ENCODE results near the gene ADGRE2.
"Not testable (repeated sequence)": the region's sequence is repeated elsewhere in the genome, so short reads cannot be mapped to it uniquely, and the experiment has no call there.

ADGRE2 gene

DNA sequence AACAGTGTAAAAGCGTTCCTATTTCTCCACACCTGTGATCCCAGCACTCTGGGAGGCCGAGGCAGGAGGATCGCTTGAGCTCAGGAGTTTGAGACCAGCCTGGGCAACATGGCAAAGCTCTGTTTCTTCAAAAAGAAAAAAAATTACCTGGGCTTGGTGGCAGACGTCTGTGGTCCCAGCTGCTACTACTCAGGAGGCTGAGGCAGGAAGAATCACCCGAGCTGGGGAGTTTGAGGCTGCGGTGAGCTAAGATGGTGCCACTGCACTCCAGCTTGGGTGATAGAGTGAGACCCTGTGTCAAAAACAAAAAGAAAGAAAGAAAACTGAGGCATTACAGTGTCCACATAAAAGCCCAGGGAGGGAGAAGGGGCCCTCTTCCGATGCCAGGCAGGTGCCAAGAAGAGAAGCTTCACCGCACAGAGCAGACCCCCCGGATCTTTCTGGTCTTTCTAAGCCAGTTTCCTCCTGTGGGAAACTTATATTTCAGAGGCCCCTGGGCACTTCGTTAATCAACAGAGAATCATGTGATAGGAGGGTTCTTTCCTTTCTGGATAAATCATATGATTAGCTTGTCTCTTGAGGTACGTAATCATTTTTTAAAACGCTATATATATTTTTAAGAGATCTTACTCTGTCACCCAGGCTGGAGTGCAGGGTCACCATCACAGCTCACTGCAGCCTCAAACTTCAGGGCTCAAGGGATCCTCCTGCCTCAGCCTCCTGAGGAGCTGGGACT lies at the start of gene ADGRE2:
Gene ADGRE2 (minus strand): TSS at position 451 of the 736 bp plus-strand sequence. CDS start 1,804 bp downstream, outside the sequence.
- H3K27ac ChIP-seq (ENCODE audit: low read length); H3K9ac ChIP-seq (ENCODE audit: low read length in 2 of 2); H3K27me3 ChIP-seq (ENCODE audit: control insufficient read depth in 1 of 2, insufficient read depth in 2 of 2, low read length in 2 of 2); H3K9me3 ChIP-seq (ENCODE audit: control insufficient read depth in 2 of 2, low read length in 2 of 2); H3K36me3 ChIP-seq (ENCODE audit: control insufficient read depth in 2 of 2, insufficient read depth in 2 of 2, low read length in 2 of 2); H3K4me1 ChIP-seq (ENCODE audit: control insufficient read depth, insufficient read depth, low read length); H3K4me3 ChIP-seq (ENCODE audit: low read length in 2 of 2): not testable (repeated sequence)

DNA sequence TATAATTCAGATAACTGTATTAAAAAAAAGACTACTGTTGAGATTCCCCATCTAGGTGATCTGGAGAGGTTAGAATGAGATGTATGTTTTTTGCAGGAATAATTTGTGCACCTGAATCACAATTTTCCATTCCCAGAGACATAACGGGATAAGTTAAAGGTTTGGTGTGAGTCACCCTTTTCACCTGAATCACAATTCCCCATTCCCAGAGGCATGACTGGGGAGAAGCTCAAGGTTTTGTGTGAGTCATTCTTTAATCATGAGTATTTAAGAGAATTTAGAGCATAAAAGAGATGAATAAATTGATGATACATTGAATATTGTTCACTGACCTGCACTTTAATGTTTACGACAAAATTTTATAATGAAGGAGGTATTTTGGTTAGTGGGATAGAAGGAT lies 47.6 kb upstream of the ADGRE2 start:
- no peak overlapping the region for H3K27ac ChIP-seq (ENCODE audit: low read length)
- no peaks in the 10 kb centered on the region for H3K4me1 ChIP-seq (ENCODE audit: control insufficient read depth, insufficient read depth, low read length)
- H3K4me3 ChIP-seq (ENCODE audit: low read length in 2 of 2), result no peak overlapping the region
- peaks cover 0 to 4% of the 10 kb centered on the region in 2 donors for H3K9me3 ChIP-seq (ENCODE audit: control insufficient read depth in 2 of 2, low read length in 2 of 2)
- peaks cover 4 to 6% of the 10 kb centered on the region in 2 donors for H3K27me3 ChIP-seq (ENCODE audit: control insufficient read depth in 1 of 2, insufficient read depth in 2 of 2, low read length in 2 of 2)
- no peak overlapping the region for H3K9ac ChIP-seq (ENCODE audit: low read length in 2 of 2)
- no peaks in the 10 kb centered on the region for H3K36me3 ChIP-seq (ENCODE audit: control insufficient read depth in 2 of 2, insufficient read depth in 2 of 2, low read length in 2 of 2)

DNA sequence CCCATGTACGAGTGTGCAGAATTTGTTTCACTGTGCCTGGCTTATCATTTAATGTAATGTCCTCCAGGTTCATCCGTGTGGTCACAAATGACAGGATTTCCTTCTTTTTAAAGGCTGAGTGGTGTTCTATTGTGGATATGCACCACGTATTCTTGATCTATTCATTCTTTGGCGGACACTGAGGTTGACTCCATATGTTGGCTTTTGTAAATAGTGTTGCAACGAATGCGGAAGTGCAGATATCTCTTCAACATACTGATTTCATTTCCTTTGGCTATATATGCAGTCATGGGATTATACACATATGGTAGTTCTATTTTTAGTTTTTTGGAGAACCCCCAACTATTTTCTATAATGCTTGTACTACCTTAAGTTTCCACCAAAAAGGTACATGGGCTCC lies 43.6 kb upstream of the ADGRE2 start:
- Histone ChIP-seq H3K4me3 (ENCODE audit: low read length in 2 of 2) (no peak overlapping the region), H3K9ac (ENCODE audit: low read length in 2 of 2) (no peak overlapping the region), H3K4me1 (ENCODE audit: control insufficient read depth, insufficient read depth, low read length) (no peaks in the 10 kb centered on the region), H3K27me3 (ENCODE audit: control insufficient read depth in 1 of 2, insufficient read depth in 2 of 2, low read length in 2 of 2) (peaks cover 4 to 6% of the 10 kb centered on the region in 2 donors), H3K36me3 (ENCODE audit: control insufficient read depth in 2 of 2, insufficient read depth in 2 of 2, low read length in 2 of 2) (no peaks in the 10 kb centered on the region), H3K9me3 (ENCODE audit: control insufficient read depth in 2 of 2, low read length in 2 of 2) (peaks cover 0 to 9% of the 10 kb centered on the region in 2 donors), H3K27ac (ENCODE audit: low read length) (no peak overlapping the region)

DNA sequence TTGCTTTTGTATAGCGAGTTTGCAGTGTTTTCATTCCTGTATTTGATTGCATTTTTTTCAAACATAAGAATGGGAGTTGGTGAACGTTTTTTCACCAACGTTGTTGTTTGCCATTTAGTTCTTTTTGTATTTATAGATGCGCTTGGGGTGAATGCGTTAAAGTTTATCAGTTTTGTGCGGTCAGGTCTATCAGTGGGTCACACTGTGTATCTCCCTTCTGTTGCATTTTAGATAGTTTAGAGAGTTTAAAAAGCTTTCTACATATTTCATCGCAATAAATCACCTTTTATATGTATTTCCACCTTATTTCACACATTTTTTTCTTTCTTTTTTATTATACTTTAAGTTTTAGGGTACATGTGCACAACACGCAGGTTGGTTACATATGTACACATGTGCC lies 40.2 kb upstream of the ADGRE2 start:
- Histone ChIP-seq H3K4me3 (ENCODE audit: low read length in 2 of 2) (no peak overlapping the region), H3K9ac (ENCODE audit: low read length in 2 of 2) (no peak overlapping the region), H3K36me3 (ENCODE audit: control insufficient read depth in 2 of 2, insufficient read depth in 2 of 2, low read length in 2 of 2) (no peaks in the 10 kb centered on the region), H3K9me3 (ENCODE audit: control insufficient read depth in 2 of 2, low read length in 2 of 2) (peaks cover 0 to 5% of the 10 kb centered on the region in 2 donors), H3K4me1 (ENCODE audit: control insufficient read depth, insufficient read depth, low read length) (no peaks in the 10 kb centered on the region), H3K27me3 (ENCODE audit: control insufficient read depth in 1 of 2, insufficient read depth in 2 of 2, low read length in 2 of 2) (no peaks in the 10 kb centered on the region), H3K27ac (ENCODE audit: low read length) (no peak overlapping the region)

DNA sequence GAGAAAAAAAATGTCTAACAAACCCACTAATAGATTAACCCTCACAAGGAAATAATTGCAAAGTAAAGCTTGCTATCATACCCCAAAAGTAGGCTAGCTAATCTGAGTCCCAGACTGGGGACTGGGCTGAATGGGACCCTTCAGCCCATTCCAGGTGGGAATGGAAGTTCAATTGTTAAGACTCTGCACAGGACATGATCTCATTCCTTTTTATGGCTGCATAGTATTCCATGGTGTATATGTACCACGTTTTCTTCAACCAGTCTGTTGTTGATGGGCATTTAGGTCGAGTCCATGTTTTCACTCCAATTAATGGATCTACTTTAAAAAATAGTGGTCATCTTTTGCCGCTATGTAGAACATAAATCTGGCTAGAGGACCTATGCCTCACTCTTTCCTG lies 38.7 kb upstream of the ADGRE2 start:
- Histone ChIP-seq H3K27ac (ENCODE audit: low read length) (no peak overlapping the region), H3K4me1 (ENCODE audit: control insufficient read depth, insufficient read depth, low read length) (no peaks in the 10 kb centered on the region), H3K4me3 (ENCODE audit: low read length in 2 of 2) (no peak overlapping the region), H3K9ac (ENCODE audit: low read length in 2 of 2) (no peak overlapping the region), H3K27me3 (ENCODE audit: control insufficient read depth in 1 of 2, insufficient read depth in 2 of 2, low read length in 2 of 2) (no peaks in the 10 kb centered on the region), H3K9me3 (ENCODE audit: control insufficient read depth in 2 of 2, low read length in 2 of 2) (peaks cover 0 to 5% of the 10 kb centered on the region in 2 donors), H3K36me3 (ENCODE audit: control insufficient read depth in 2 of 2, insufficient read depth in 2 of 2, low read length in 2 of 2) (no peaks in the 10 kb centered on the region)

DNA sequence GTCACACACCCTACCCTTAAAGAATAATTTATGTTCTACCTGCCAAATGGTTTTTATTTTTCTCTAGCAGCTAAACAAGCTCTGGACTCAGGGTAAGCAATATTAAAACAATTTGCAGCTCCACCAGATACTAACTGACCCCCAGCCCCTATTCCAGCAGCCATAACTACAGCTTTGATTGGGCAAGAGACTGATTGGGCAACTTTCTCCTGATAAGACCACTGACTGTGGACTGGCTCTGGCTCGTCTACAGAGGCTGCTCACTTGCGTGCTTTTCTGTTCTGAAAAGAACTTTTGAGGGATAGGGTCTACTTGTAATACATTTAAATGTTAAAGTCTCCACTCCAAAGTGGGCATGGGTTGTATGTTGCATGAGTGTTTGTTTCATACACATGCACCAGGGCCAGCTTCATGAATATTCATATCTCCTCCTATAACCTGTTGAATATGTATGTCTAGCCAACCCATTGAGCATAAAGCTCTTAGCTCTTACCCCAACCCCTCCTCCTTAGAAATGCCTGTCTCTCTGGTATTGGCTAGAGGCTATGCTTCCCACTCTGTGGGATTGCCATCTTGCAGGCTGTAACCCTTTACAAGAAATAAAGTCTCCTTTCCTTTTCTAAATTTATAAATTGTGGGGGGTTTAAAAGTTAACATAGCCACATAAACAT lies 36.8 kb upstream of the ADGRE2 start:
- H3K4me3 ChIP-seq (ENCODE audit: low read length in 2 of 2), result no peak overlapping the region
- H3K36me3 ChIP-seq (ENCODE audit: control insufficient read depth in 2 of 2, insufficient read depth in 2 of 2, low read length in 2 of 2), result no peaks in the 10 kb centered on the region
- no peaks in the 10 kb centered on the region for H3K4me1 ChIP-seq (ENCODE audit: control insufficient read depth, insufficient read depth, low read length)
- H3K9ac ChIP-seq (ENCODE audit: low read length in 2 of 2), result no peak overlapping the region
- no peak overlapping the region for H3K27ac ChIP-seq (ENCODE audit: low read length)
- peaks cover 0 to 5% of the 10 kb centered on the region in 2 donors for H3K9me3 ChIP-seq (ENCODE audit: control insufficient read depth in 2 of 2, low read length in 2 of 2)
- H3K27me3 ChIP-seq (ENCODE audit: control insufficient read depth in 1 of 2, insufficient read depth in 2 of 2, low read length in 2 of 2), result no peaks in the 10 kb centered on the region

DNA sequence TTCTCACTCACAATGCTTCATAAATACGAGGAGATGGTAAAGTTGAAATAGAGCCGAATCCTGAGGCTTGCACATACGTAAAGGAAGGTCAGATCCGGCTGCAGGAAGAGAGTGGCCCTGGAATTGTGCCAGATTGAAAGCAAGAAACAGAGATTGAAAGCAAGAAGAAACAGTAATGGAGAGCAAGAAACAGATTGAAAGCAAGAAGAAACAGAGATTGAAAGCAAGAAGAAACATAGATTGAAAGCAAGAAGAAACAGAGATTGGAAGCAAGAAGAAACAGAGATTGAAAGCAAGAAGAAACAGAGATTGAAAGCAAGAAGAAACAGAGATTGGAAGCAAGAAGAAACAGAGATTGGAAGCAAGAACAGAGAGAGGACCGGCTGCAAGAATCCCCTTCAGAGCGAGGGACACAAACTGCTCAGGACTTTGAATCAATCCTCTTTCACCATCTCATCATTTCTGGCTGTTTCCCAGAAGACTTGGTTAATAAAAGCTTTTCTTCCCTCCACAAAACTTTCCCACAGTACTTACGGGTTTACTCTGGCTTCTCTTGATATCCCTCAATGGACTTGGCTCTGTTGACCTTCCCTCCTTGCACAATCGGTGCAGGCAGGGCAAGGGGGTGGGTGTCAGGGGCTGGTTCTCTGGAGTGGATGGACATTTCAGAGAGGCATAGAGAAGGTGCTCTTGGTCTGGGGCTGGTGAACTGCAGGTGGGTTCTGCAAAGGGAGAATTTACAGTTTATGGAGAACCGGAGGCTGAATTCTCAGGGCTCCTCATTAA lies 31.1 kb upstream of the ADGRE2 start:
- Histone ChIP-seq H3K4me3 (ENCODE audit: low read length in 2 of 2) (no peak overlapping the region), H3K9me3 (ENCODE audit: control insufficient read depth in 2 of 2, low read length in 2 of 2) (no peaks in the 10 kb centered on the region), H3K4me1 (ENCODE audit: control insufficient read depth, insufficient read depth, low read length) (no peaks in the 10 kb centered on the region), H3K36me3 (ENCODE audit: control insufficient read depth in 2 of 2, insufficient read depth in 2 of 2, low read length in 2 of 2) (no peaks in the 10 kb centered on the region), H3K27ac (ENCODE audit: low read length) (no peak overlapping the region), H3K9ac (ENCODE audit: low read length in 2 of 2) (no peak overlapping the region), H3K27me3 (ENCODE audit: control insufficient read depth in 1 of 2, insufficient read depth in 2 of 2, low read length in 2 of 2) (no peaks in the 10 kb centered on the region)

DNA sequence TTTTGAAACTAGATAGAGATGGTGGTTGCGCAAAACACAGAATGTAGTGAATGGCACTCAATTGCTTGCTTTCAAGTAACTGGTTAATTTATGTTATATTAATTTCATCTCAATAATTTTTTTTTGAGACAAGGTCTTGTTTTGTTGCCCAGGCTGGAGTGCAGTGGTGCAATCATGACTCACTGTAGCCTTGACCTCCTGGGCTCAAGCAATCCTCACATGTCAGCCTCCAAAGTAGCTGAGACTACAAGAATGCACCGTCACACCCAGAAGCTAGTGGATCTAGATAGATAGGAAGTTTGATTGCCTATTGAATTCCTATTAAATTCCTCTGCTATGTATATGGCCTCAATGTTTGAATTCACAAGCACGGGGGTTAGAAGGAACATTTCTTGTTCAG lies 26.4 kb upstream of the ADGRE2 start:
- H3K27me3 ChIP-seq (ENCODE audit: control insufficient read depth in 1 of 2, insufficient read depth in 2 of 2, low read length in 2 of 2), result no peaks in the 10 kb centered on the region
- H3K4me1 ChIP-seq (ENCODE audit: control insufficient read depth, insufficient read depth, low read length), result no peaks in the 10 kb centered on the region
- H3K9ac ChIP-seq (ENCODE audit: low read length in 2 of 2), result no peak overlapping the region
- H3K36me3 ChIP-seq (ENCODE audit: control insufficient read depth in 2 of 2, insufficient read depth in 2 of 2, low read length in 2 of 2), result no peaks in the 10 kb centered on the region
- no peak overlapping the region for H3K4me3 ChIP-seq (ENCODE audit: low read length in 2 of 2)
- no peaks in the 10 kb centered on the region for H3K9me3 ChIP-seq (ENCODE audit: control insufficient read depth in 2 of 2, low read length in 2 of 2)
- no peak overlapping the region for H3K27ac ChIP-seq (ENCODE audit: low read length)

DNA sequence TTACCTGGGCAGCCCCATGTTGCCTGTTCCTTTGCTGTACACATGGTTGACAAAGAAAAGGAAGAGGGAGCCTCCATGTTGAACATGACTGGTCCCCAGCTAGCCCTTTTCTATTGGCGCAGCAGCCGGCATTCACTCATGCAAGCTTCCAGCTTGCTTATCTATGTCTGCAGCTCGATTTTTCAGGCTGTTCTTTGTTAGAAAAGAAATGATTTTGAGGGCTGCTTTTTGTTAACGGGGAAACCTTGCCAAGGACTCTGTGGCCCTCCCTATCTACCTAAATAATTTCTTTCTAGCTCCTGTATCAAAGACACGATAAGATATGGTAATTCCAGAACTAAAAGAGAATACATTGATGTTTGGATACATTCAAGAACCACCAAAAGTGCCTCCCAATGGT lies 20.4 kb upstream of the ADGRE2 start:
- no peaks in the 10 kb centered on the region for H3K27me3 ChIP-seq (ENCODE audit: control insufficient read depth in 1 of 2, insufficient read depth in 2 of 2, low read length in 2 of 2)
- no peaks in the 10 kb centered on the region for H3K36me3 ChIP-seq (ENCODE audit: control insufficient read depth in 2 of 2, insufficient read depth in 2 of 2, low read length in 2 of 2)
- no peaks in the 10 kb centered on the region for H3K4me1 ChIP-seq (ENCODE audit: control insufficient read depth, insufficient read depth, low read length)
- no peaks in the 10 kb centered on the region for H3K9me3 ChIP-seq (ENCODE audit: control insufficient read depth in 2 of 2, low read length in 2 of 2)
- no peak overlapping the region for H3K27ac ChIP-seq (ENCODE audit: low read length)
- no peak overlapping the region for H3K4me3 ChIP-seq (ENCODE audit: low read length in 2 of 2)
- no peak overlapping the region for H3K9ac ChIP-seq (ENCODE audit: low read length in 2 of 2)

DNA sequence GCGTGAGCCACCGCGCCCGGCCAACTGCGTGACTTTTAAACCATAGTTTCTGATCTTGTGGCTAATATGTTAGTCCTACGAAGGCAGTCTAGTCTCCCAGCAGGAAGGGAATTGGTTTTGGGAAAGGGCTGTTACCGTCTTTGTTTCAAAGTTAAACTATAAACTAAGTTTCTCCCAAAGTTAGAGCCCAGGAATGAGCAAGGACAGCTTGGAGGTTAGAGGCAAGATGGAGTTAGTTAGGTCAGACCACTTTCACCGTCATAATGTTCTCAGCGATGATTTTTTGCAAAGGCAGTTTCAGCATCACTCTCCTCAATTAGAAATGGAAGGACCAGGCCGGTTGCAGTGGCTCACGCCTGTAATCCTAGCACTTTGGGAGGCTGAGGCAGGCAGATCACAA lies 17.7 kb upstream of the ADGRE2 start:
- H3K9ac ChIP-seq (ENCODE audit: low read length in 2 of 2), result no peak overlapping the region
- no peak overlapping the region for H3K27ac ChIP-seq (ENCODE audit: low read length)
- no peaks in the 10 kb centered on the region for H3K27me3 ChIP-seq (ENCODE audit: control insufficient read depth in 1 of 2, insufficient read depth in 2 of 2, low read length in 2 of 2)
- H3K4me1 ChIP-seq (ENCODE audit: control insufficient read depth, insufficient read depth, low read length), result no peaks in the 10 kb centered on the region
- no peaks in the 10 kb centered on the region for H3K36me3 ChIP-seq (ENCODE audit: control insufficient read depth in 2 of 2, insufficient read depth in 2 of 2, low read length in 2 of 2)
- H3K4me3 ChIP-seq (ENCODE audit: low read length in 2 of 2), result no peak overlapping the region
- H3K9me3 ChIP-seq (ENCODE audit: control insufficient read depth in 2 of 2, low read length in 2 of 2), result no peaks in the 10 kb centered on the region
